ENCODE measurements around the gene CSDE1. TPM values are rescaled to one million over a fixed set of nuclear protein-coding genes. Genes with fewer than 3 reads are reported as not detected.
"Not testable (repeated sequence)": the region's sequence is repeated elsewhere in the genome, so short reads cannot be mapped to it uniquely, and the experiment has no call there.

CSDE1 gene
- total RNA-seq, 1 experiment from 2014 or later = 595 TPM

DNA sequence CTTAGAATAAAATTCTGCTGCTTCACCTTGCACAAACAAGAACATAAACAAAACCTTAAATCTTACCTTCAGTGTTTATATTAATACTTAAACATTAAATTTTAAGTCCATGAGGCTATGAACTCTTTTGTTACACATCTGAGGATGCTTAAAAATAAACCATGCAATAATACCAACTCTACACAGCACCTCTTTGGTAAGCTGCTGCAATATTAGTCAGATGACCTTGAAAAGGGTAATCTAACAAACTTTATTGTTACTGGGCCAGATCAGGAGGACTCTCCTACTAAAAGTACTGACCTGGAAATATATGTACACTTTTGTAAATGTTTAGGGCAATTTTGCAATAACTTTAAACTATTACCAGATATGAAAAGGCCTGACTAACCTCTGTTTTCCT is 21.9 kb upstream of the CSDE1 start (continued):
- TF ChIP-seq, protein P1, sequence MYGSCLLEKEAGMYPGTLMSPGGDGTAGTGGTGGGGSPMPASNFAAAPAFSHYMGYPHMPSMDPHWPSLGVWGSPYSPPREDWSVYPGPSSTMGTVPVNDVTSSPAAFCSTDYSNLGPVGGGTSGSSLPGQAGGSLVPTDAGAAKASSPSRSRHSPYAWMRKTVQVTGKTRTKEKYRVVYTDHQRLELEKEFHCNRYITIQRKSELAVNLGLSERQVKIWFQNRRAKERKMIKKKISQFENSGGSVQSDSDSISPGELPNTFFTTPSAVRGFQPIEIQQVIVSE (CRISPR knock-in tag; IDR thresholded peaks at IDR 0.05; ENCODE audit: borderline replicate concordance) = no peak

- H3K4me1 Mint-ChIP-seq; H3K9me3 Mint-ChIP-seq; ATAC-seq; H3K27ac Mint-ChIP-seq; H3K4me3 Mint-ChIP-seq; H3K27me3 Mint-ChIP-seq (ENCODE audit: low read depth); POLR2A ChIA-PET; CTCF ChIA-PET; DNase-seq (ENCODE audit: low spot score): not testable (repeated sequence)
- H3K36me3 Mint-ChIP-seq = peaks cover 51% of the 10 kb centered on the region
These were observed 18.9 kb upstream of the CSDE1 start for GRCh38 chr1:114776726-114777125.

GRCh38 chr1:114771992-114772391 is 14.2 kb upstream of the CSDE1 start:
- CTCF ChIA-PET = no interaction called here
- POLR2A ChIA-PET = no interaction called here
- no peaks in the 10 kb centered on the region for H3K27me3 Mint-ChIP-seq (ENCODE audit: low read depth)
- TF ChIP-seq ZNF532 (CRISPR knock-in tag; IDR thresholded peaks at IDR 0.05; ENCODE audit: borderline replicate concordance) (no peak), ZNF232 (CRISPR knock-in tag; IDR thresholded peaks at IDR 0.05) (no peak), E2F5 (CRISPR knock-in tag; IDR thresholded peaks at IDR 0.05) (no peak), ARID4B (CRISPR knock-in tag; IDR thresholded peaks at IDR 0.05; ENCODE audit: borderline replicate concordance) (no peak), ZNF138 (CRISPR knock-in tag; conservative IDR thresholded peaks at IDR 0.05) (no peak), HMGA2 (CRISPR knock-in tag; IDR thresholded peaks at IDR 0.05) (no peak)
- TF ChIP-seq, protein P2, sequence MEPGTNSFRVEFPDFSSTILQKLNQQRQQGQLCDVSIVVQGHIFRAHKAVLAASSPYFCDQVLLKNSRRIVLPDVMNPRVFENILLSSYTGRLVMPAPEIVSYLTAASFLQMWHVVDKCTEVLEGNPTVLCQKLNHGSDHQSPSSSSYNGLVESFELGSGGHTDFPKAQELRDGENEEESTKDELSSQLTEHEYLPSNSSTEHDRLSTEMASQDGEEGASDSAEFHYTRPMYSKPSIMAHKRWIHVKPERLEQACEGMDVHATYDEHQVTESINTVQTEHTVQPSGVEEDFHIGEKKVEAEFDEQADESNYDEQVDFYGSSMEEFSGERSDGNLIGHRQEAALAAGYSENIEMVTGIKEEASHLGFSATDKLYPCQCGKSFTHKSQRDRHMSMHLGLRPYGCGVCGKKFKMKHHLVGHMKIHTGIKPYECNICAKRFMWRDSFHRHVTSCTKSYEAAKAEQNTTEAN (CRISPR knock-in tag; IDR thresholded peaks at IDR 0.05) = no peak
- no peak overlapping the region for H3K4me3 Mint-ChIP-seq
- no peak overlapping the region for H3K27ac Mint-ChIP-seq
- no peak for ATAC-seq
- no peaks in the 10 kb centered on the region for H3K4me1 Mint-ChIP-seq
- DNase-seq (ENCODE audit: low spot score) = no peak
- peaks cover 28% of the 10 kb centered on the region for H3K36me3 Mint-ChIP-seq
- H3K9me3 Mint-ChIP-seq = no peaks in the 10 kb centered on the region

DNA sequence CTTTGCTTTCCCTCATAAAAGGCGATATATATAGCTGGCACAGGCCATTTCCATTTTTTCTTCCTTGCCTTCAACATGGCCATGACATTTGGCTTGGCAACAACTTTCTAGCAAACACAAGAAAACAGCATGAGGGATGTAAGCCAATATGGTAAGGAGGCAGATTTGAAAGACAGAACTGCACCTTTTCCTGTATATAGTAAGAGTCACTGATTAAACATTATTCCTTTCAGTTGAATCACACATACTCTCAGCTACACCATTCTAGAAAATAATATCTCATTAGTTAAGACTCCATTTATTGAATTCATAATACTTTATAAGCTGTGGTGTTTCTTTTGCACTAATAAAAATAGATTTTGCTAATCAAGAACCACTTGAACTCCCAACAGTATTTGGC is 13.2 kb upstream of the CSDE1 start:
- no peak for ATAC-seq
- Mint-ChIP-seq H3K9me3 (no peaks in the 10 kb centered on the region), H3K4me3 (no peak overlapping the region), H3K27me3 (ENCODE audit: low read depth) (no peaks in the 10 kb centered on the region), H3K27ac (no peak overlapping the region), H3K4me1 (no peaks in the 10 kb centered on the region), H3K36me3 (peaks cover 18% of the 10 kb centered on the region)
- CTCF ChIA-PET = no interaction called here
- POLR2A ChIA-PET = no interaction called here
- DNase-seq (ENCODE audit: low spot score) = no peak
- no peak for TF ChIP-seq CBFB (CRISPR knock-in tag; IDR thresholded peaks at IDR 0.05; ENCODE audit: low read depth)
- TF ChIP-seq GRHL2 (CRISPR knock-in tag; IDR thresholded peaks at IDR 0.05; ENCODE audit: insufficient replicate concordance, severe bottlenecking) = no peak
- no peak for TF ChIP-seq STAT6 (CRISPR knock-in tag; conservative IDR thresholded peaks at IDR 0.05; ENCODE audit: low read depth)
- TF ChIP-seq OVOL2 (CRISPR knock-in tag; IDR thresholded peaks at IDR 0.05; ENCODE audit: borderline replicate concordance) = no peak
- TF ChIP-seq IRF2 (CRISPR knock-in tag; IDR thresholded peaks at IDR 0.05; ENCODE audit: borderline replicate concordance, low read depth) = no peak

All from WTC11 (cell line).